GM12891 (cell line): Measurements from ENCODE around the gene PRM2. TPM values are rescaled to one million over a fixed set of nuclear protein-coding genes. Genes with fewer than 3 reads are reported as not detected.

Source experiments
- DNase-seq: peaks from one replicate; pipeline ENCODE4 v3.0.0; 2011; ENCODE audit warnings: low spot score; ENCODE audit not compliant: insufficient read length
- FAIRE-seq: peaks from 2 replicates; lab custom pipeline; 2011; peaks lifted over from hg19 to GRCh38; lab: Jason Lieb, UNC
- PAX5 ChIP-seq: IDR thresholded peaks from 2 replicates; pipeline ENCODE4 v1.6.1; 2011; ENCODE audit warnings: low read length, moderate library complexity, mild to moderate bottlenecking; ENCODE audit not compliant: insufficient read depth, severe bottlenecking
- POLR2A ChIP-seq: IDR thresholded peaks from 2 replicates; pipeline ENCODE4 v1.6.1; 2011; ENCODE audit warnings: low read depth, low read length, control low read depth
- POLR2AphosphoS5 ChIP-seq: IDR thresholded peaks from 2 replicates; pipeline ENCODE4 v1.6.1; 2011; ENCODE audit warnings: low read depth, low read length, control low read depth
- POU2F2 ChIP-seq: IDR thresholded peaks from 2 replicates; pipeline ENCODE4 v1.6.1; 2011; ENCODE audit warnings: low read depth, mild to moderate bottlenecking, control low read depth, low read length, moderate library complexity
- SPI1 ChIP-seq: IDR thresholded peaks from 2 replicates; pipeline ENCODE4 v1.6.1; 2011; ENCODE audit warnings: low read depth, low read length, control low read depth
- TAF1 ChIP-seq: IDR thresholded peaks from 2 replicates; pipeline ENCODE4 v1.6.1; 2011; ENCODE audit warnings: low read depth, low read length, control low read depth
- polyA plus RNA-seq: library from polyadenylated mRNA; unstranded; fragments of >200 nt; gene quantifications from one replicate; pipeline ENCODE4 v1.2.1, GENCODE V29; 2012; ENCODE audit warnings: low read depth, missing spikeins, inconsistent platforms; ENCODE audit not compliant: missing spikeins

Gene PRM2, protein sequence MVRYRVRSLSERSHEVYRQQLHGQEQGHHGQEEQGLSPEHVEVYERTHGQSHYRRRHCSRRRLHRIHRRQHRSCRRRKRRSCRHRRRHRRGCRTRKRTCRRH
- not detected for polyA plus RNA-seq

DNA sequence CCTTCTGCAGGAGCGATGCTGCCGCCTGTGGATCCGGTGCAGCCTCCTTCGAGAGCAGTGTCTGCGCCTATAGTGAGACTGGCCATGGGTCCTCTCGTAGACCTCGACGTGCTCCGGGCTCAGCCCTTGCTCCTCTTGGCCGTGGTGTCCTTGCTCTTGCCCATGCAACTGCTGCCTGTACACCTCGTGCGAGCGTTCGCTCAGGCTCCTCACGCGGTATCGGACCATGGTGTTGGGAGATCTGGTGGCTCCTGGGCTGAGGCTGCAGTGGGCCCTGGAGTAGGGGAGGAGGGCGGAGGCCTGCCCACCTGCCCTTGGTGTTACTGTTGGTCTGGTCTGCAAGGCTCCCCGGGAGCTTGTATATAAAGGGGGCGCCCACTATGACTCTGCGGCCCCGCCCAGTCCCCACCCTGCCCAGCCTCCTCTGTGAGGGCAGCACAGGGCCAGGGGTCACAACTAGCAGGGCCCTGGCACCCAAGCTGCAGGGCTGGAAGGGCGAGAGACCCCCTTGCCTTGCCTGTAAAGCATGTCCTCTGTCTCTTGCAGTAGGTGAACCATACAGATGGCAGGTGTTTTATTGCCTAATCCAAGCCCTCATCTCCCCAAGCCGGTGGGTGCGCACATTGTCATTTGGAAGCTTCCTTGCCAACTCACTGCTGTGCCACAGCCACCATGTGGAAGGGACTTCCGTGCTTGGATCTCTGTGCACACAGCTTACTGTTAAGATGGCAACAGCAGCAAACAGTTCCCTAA is at the start of gene PRM2:
TSS of gene PRM2 (minus strand) at position 338 of the 753 bp plus-strand sequence. CDS start at position 228, 110 bp downstream.
- DNase-seq (no peak), FAIRE-seq (no peak)
- TF ChIP-seq TAF1 (no peak), POLR2AphosphoS5 (no peak), POU2F2 (no peak), POLR2A (no peak), PAX5 (no peak), SPI1 (no peak)

DNA sequence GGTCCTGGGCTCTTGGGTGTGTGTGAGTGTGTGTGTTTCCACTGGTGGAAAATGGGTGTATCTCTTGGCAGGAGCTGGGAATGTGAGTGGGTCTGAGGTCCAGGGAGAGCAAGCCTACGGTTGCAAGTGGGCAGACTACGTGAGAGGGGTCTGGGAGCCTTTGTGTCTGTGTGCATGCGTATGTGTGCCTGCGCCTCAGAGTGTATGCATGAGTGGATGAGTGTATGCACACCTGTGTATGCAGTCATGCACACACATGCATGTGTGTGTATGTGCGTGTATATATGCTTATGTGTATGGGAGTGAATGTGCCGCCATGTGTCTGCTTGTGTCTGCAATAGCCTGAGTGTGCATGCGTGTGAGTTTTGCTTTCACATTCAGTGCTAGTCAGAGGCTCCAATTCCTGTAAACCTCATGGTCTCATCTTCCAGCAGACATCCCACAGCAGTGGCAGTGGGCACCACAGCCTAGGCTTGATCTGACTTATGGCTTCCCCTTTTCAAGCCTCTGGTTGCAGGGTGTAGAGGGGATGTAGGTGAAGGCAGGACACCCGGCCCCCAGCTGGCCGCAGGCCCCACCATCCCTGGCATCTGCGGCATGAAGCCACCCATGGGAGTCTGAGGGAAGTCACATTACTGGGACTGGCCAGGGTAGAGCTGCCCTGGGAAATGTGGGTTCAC is 49.3 kb upstream of the PRM2 start:
- FAIRE-seq (peak; percentile 83), DNase-seq (no peak)
- TF ChIP-seq POU2F2 (0 out of 2 replicates have a peak, but pooled peaks have one; percentile 20), SPI1 (peak; percentile 70), TAF1 (no peak)

DNA sequence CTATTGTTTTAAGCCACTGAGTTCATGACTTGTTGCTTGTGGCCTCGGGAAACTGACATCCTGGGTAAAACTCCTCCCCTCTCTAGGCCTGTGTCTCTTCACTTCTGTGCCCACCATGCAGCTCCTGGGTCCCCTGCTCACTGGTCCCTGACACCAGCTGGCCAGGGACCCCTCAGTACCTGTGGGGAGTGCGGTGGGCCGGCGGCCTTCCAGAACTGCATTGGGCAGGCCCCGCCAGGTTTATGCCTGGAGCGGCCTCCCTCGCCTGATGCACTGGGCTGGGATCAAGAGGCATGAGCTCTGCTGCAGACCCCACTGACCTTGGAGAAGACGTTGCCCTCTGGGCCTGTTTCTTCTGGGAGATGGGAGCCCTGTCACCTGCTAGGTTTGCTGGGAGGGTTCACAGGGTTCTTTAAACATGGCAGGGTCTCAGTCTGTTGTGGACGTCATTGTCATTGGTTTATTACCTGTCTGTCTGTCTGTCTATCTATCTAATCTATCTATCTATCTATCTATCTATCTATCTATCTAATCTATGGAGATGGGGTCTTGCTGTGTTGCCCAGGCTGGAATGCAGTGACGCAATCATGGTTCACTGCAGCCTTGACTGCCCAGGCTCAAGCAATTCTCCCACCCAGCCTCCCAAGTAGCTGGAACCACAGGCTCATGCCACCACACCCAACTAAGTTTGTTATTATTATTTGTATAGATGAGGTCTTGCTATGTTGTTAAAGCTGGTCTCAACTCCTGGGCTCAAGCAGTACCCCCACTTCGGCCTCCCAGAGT is 47.5 kb upstream of the PRM2 start:
- no peak for FAIRE-seq
- TF ChIP-seq POLR2AphosphoS5, result no peak
- TF ChIP-seq SPI1, result no peak
- no peak for TF ChIP-seq POLR2A
- no peak for TF ChIP-seq PAX5
- no peak for TF ChIP-seq TAF1
- no peak for TF ChIP-seq POU2F2
- no peak for DNase-seq

DNA sequence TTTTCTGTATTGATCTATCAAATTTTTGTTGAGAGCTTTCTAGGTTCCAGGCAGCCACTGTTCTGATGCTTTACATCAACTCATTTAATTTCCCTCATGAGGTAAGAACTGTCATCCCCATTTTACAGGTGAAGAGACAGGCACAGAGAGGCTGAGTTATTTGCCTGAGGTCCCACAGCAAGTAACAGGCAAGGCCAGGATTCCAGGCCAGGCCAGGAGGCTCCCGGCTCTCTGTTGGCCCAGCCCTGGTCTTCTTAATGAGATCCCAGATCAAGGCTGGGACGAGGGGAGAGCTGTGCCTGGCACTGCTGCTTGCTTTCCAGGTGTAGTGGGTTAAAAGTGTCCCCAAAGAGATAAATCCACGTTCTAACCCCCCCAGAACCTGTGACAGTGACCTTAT is 46.5 kb upstream of the PRM2 start:
- FAIRE-seq (no peak), DNase-seq (no peak)
- TF ChIP-seq PAX5 (no peak), TAF1 (no peak), POLR2AphosphoS5 (no peak), POU2F2 (no peak), SPI1 (no peak), POLR2A (no peak)

DNA sequence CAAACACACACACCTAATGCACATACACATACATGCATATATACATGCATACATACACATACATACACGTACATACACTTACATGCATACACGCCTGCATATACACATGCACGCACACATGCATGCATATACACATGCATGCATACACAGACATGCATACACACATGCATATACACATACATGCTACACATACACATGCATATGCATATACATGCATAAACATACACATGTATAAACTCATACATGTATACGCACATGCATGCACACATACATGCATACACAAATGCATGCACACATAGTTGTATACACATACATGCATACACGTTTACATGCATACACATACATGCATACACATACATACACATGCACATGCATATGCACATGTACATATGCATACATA is 45.4 kb upstream of the PRM2 start:
- DNase-seq (no peak), FAIRE-seq (peak; percentile 91)
- TF ChIP-seq PAX5, result no peak
- no peak for TF ChIP-seq POLR2A
- TF ChIP-seq POU2F2, result no peak
- TF ChIP-seq SPI1, result no peak
- TF ChIP-seq TAF1, result no peak
- no peak for TF ChIP-seq POLR2AphosphoS5

DNA sequence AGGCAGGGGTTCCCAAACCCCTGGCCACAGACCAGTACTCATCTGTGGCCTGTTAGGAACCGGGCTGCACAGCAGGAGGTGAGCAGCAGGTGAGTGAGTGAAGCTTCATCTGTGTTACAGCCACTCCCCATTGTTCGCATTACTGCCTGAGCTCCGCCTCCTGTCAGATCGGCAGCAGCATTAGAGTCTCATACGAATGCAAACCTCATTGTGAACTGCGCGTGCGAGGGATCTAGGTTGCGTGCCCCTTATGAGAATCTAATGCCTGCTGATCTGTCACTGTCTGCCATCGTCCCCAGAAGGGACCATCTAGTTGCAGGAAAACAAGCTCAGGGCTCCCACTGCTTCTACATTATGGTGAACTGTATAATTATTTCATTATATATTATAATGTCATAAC is 43.9 kb upstream of the PRM2 start:
- DNase-seq (no peak), FAIRE-seq (no peak)
- no peak for TF ChIP-seq POU2F2
- no peak for TF ChIP-seq PAX5
- no peak for TF ChIP-seq SPI1
- no peak for TF ChIP-seq TAF1
- TF ChIP-seq POLR2A, result no peak
- TF ChIP-seq POLR2AphosphoS5, result no peak

DNA sequence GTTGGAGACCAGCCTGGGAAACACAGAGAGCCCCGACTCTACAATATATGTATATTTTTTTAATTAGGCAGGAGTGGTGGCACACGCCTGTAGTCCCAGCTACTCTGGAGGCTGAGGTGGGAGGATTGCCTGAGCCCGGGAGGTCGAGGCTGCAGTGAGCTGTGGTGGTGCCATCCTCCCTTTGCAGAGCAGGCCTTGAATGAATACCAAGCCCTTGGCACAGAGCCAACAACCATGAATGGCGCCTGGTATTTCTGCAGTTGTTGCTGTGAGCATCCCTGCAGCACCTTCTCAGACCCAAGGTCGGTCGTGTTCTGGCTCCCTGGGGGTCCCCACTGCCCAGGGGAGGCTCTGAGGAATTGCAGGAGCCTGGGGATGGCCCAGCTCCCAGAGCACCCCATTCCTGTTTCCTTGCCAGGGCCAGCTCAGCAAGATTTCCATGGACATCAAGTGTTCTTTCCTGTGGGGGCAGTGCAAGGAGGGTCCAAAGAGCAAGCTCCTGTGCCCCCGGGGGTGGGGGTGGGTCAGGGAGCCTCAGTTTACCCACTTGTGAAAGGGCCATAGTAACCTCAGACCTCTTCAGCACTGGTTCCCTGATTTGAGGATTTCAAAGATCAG is 43.4 kb upstream of the PRM2 start:
- FAIRE-seq, result no peak
- no peak for DNase-seq
- no peak for TF ChIP-seq PAX5
- TF ChIP-seq POLR2A, result no peak
- TF ChIP-seq POU2F2, result no peak
- no peak for TF ChIP-seq POLR2AphosphoS5
- no peak for TF ChIP-seq SPI1
- no peak for TF ChIP-seq TAF1

DNA sequence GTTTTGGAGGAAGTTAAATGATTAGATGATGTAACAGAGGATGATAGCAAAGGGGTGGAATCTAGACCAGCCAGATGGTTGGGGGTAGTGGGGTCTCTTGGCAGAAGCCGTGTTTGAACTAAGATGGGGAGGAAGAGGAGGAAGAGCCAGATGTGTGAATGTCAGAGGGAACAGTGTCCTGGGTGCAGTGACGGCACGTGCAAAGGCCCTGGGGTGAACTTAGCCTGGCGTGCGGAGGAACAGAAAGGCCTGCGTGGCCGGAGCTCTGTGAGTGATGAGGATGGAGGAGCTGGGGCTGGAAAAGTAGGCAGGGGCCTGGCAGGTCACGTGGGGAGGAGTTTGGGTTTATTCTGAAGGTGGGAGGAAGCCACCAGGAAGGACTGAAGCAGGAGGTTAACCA is 42.5 kb upstream of the PRM2 start:
- no peak for FAIRE-seq
- TF ChIP-seq POLR2A (no peak), POLR2AphosphoS5 (no peak), PAX5 (no peak), SPI1 (no peak)
- no peak for DNase-seq

DNA sequence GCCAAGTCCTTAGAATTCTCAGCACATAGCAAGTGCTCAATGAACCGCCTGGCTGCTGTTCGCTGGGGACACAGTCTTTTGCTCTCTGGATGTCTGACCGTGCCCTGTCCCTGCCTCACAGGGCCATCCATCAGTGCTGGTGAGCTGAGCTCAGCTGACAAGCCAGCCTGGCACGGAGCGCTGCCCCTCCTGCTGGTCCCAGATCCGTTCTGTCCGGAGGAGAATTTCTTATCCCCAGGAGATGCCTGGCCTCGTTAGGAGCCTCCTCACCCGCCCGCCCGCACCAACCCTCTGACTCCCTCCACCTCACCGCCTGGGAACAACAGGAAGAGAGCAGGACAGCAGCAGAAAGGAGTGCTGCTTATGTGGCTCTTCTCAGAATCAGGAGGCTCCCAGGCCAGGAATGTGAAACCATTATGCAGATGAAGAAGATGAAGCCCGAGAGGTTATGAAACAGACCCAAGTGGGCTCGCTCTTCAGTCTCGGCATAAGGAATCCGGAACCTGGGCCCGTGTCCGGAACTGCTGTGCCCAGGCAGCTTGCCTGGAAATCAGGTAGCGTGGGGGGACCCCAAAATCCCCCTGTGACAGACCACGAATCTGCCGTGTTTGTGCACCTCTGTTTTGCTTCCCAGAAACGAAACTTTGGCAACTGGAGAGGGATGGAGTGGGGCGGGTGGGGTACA is 40.2 kb upstream of the PRM2 start:
- DNase-seq, result no peak

More for the DNA sequence above, 40.2 kb upstream of the PRM2 start:
- no peak for FAIRE-seq
- no peak for TF ChIP-seq TAF1
- no peak for TF ChIP-seq POLR2A
- TF ChIP-seq PAX5, result no peak
- no peak for TF ChIP-seq POU2F2
